ENCODE data around the gene AIG1. TPM values are rescaled to one million over a fixed set of nuclear protein-coding genes. Genes with fewer than 3 reads are reported as not detected.

AIG1 gene
- total RNA-seq, 1 donor from 2014 or later = 37.1 TPM

- no peaks in the 10 kb centered on the region for H3K27me3 ChIP-seq
- no peaks in the 10 kb centered on the region for H3K36me3 ChIP-seq
- H3K4me2 ChIP-seq = no peak overlapping the region
- no peaks in the 10 kb centered on the region for H4K20me1 ChIP-seq (ENCODE audit: low read depth)
- no peak for TF ChIP-seq EZH2 (IDR thresholded peaks at IDR 0.05)
- no peaks in the 10 kb centered on the region for H3K27me3 Mint-ChIP-seq (ENCODE audit: insufficient read depth, low read depth)
- no peaks in the 10 kb centered on the region for H3K36me3 Mint-ChIP-seq
- no peak overlapping the region for H3K27ac Mint-ChIP-seq
- no peaks in the 10 kb centered on the region for H3K4me1 Mint-ChIP-seq
- no peaks in the 10 kb centered on the region for H3F3A ChIP-seq (ENCODE audit: low read depth)
- no peak overlapping the region for H2AFZ ChIP-seq (replicated peaks)
- no peaks in the 10 kb centered on the region for H3K4me1 ChIP-seq
- no peaks in the 10 kb centered on the region for H3K79me2 ChIP-seq (ENCODE audit: low read depth)
- no peak overlapping the region for H3K4me3 Mint-ChIP-seq
- no peak overlapping the region for H3K9ac ChIP-seq
- no peaks in the 10 kb centered on the region for H3K9me3 ChIP-seq (ENCODE audit: low read depth)
- no peaks in the 10 kb centered on the region for H3K9me3 Mint-ChIP-seq
- no peak for DNase-seq (ENCODE audit: low spot score)
- H3K27ac ChIP-seq = no peak overlapping the region
- no peak overlapping the region for H3K4me3 ChIP-seq
Observed at GRCh38 chr6:143107440-143107839, 46.8 kb downstream of the AIG1 start.

DNA sequence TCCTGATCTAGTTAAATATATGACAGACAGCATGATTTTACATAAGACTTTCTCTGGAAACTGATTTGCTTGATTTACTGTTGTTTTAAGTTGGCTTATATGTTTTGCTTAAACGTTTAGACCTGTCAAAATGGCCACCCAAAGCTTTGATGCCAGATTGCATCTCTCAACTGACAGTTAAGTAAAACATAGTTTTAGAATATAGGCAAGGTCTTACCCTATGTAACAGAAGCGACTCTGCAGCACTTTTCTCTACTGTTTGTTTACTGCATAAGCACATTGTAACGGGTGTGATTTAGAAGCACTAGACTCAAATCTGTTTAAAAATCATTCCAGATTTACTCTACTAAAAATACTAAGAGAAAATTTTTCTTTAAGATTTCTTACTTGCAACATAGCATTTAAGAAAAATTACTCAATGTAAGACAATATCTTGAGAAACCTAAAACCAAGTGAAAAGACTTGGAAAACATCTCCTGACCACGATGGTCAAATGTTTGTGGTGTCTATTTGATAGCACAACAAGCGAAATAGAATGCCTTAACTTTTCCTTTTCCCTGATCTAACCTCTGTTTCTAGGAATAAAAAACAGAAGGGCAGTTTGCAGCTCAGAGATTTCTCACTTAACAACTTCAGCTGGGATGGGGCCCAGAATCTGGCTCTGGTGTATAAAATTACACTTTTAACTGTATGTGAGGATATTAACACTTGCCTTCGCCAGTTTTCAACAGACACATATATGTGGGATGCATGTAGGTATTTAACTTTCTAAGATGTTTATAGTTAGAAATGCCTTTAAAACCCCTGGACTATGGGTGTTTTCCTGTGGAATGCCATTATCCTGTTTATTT lies 47.4 kb downstream of the AIG1 start:
- Mint-ChIP-seq H3K4me1 (no peaks in the 10 kb centered on the region), H3K9me3 (no peaks in the 10 kb centered on the region), H3K36me3 (no peaks in the 10 kb centered on the region), H3K4me3 (no peak overlapping the region), H3K27me3 (ENCODE audit: insufficient read depth, low read depth) (no peaks in the 10 kb centered on the region), H3K27ac (no peak overlapping the region)
- Histone ChIP-seq H4K20me1 (ENCODE audit: low read depth) (no peaks in the 10 kb centered on the region), H3K36me3 (no peaks in the 10 kb centered on the region), H3K4me2 (no peak overlapping the region), H3F3A (ENCODE audit: low read depth) (no peaks in the 10 kb centered on the region), H3K79me2 (ENCODE audit: low read depth) (no peaks in the 10 kb centered on the region), H3K27me3 (no peaks in the 10 kb centered on the region), H3K4me3 (no peak overlapping the region), H3K9me3 (ENCODE audit: low read depth) (no peaks in the 10 kb centered on the region), H3K4me1 (no peaks in the 10 kb centered on the region), H3K9ac (no peak overlapping the region), H3K27ac (no peak overlapping the region), H2AFZ (replicated peaks) (no peak overlapping the region)
- no peak for DNase-seq (ENCODE audit: low spot score)
- TF ChIP-seq CTCF (IDR thresholded peaks at IDR 0.05) (no peak), EZH2phosphoT487 (IDR thresholded peaks at IDR 0.05) (no peak), EZH2 (IDR thresholded peaks at IDR 0.05) (no peak)

DNA sequence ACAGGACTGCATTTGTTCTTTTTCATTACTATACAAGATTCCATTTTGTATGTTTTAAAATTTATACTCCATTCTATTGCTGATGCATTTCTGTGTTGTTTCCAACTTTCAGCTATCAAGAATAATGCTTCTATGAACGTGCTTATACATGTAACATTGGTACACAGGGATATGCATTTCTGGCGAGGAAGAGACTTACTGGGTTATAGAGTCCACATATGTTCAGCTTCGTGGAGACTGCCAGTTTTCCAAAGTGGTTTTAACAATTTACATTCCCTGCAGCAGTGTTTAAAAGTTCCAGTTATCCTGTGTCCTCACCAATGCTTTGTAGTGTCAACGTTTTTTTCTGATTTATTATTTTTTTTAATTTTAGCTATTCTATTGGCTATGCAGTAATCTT lies 48.5 kb downstream of the AIG1 start:
- Histone ChIP-seq H3K36me3 (no peaks in the 10 kb centered on the region), H3F3A (ENCODE audit: low read depth) (no peaks in the 10 kb centered on the region), H3K9ac (no peak overlapping the region)

More for the DNA sequence above, 48.5 kb downstream of the AIG1 start:
- no peaks in the 10 kb centered on the region for H3K79me2 ChIP-seq (ENCODE audit: low read depth)
- Mint-ChIP-seq H3K4me1 (no peaks in the 10 kb centered on the region), H3K27ac (no peak overlapping the region), H3K27me3 (ENCODE audit: insufficient read depth, low read depth) (no peaks in the 10 kb centered on the region), H3K4me3 (no peak overlapping the region), H3K9me3 (no peaks in the 10 kb centered on the region), H3K36me3 (no peaks in the 10 kb centered on the region)
- no peak overlapping the region for H3K4me2 ChIP-seq
- no peak overlapping the region for H2AFZ ChIP-seq (replicated peaks)
- DNase-seq (ENCODE audit: low spot score) = no peak
- H4K20me1 ChIP-seq (ENCODE audit: low read depth) = no peaks in the 10 kb centered on the region
- TF ChIP-seq EZH2 (IDR thresholded peaks at IDR 0.05) (no peak), EZH2phosphoT487 (IDR thresholded peaks at IDR 0.05) (no peak), CTCF (IDR thresholded peaks at IDR 0.05) (no peak)
- H3K27me3 ChIP-seq = no peaks in the 10 kb centered on the region
- H3K9me3 ChIP-seq (ENCODE audit: low read depth) = no peaks in the 10 kb centered on the region
- no peak overlapping the region for H3K4me3 ChIP-seq
- no peaks in the 10 kb centered on the region for H3K4me1 ChIP-seq
- no peak overlapping the region for H3K27ac ChIP-seq
